ENCODE results near the gene SNCB. TPM values are rescaled to one million over a fixed set of nuclear protein-coding genes. Genes with fewer than 3 reads are reported as not detected.

Gene SNCB
- total RNA-seq, 4 donors from 2014 or later: not detected

DNA sequence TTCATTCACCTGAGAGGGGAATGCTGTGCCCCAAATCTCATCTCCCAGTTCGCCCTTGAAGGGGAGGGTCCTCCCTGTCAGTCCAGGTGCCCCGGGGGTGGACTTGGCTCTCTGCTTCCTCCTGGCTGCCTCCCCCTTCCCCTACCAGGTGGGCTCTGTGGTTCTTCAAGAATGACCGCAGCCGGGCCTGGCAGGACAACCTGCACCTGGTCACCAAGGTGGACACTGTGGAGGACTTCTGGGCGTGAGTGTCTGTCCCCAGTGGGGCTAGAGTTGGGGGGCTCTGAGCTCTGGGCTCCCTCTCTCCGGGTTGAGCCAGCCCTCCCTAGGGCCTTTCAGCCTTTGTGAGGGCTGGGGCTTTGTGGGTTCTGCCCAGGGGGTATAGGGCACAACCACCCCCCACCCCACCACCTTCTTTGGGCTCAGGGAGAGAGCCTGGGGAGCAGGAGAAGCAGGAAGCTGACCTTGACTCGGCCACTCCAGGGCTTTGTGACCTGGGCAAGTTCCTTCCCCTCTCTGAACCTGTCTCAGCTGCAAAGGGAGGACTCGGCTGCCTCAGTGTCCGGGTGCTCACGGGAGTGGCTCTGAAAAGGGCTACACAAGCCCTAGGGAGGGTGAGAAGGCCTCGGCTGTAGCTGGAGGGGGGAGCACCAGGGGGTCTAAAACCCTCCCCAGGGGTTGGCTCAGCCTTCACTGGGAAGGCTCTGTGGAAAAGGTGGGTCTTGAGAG, 13.3 kb upstream of the SNCB start:
- 82% methylated on average over 9 of the region's 11 CpGs for WGBS
- H3K27ac ChIP-seq: no peak overlapping the region

DNA sequence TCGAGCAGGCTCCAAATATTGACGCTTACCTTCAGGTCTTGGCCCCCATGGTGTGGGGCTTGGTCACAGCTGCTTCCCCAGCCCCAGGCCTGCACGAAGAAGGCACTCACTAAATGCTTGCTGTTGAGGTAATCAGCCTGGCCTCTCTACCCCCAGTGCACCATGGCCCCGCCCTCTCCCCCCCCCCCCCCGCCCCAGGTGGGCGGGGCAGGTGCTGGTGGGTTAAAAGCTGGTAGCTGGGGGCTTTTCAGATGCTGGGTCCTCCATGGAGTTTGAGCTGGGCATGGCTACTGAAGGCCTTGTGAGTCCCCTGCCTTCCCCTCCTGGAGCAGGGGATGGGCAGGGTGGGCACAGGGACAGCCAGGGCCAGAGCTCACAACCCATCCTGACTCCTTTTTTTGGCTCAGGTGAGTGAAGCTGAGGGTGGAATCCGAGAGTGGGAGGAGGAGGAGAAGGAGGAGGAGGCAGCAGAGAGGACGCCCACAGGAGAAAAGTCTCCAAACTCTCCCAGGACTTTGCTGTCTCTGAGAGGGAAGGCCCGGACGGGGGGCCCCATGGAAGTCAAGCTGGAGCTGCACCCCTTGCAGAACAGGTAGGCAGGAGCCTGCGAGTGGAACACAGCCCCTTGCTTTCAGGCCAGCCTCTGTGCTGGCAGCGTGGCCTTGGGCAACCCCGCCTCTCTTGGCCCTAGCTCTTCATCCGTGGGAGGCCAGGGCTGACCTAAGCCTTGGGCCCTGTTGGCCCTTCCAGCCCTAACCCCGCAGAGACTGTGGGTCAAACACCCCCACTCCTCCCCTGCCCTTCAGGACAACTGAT, 12.5 kb upstream of the SNCB start:
- no peaks in the 10 kb centered on the region for H3K27me3 ChIP-seq
- no peak for DNase-seq (ENCODE audit: low spot score in 2 of 2)

More for the DNA sequence above, 13.3 kb upstream of the SNCB start:
- no peaks in the 10 kb centered on the region for H3K9me3 ChIP-seq
- TF ChIP-seq EP300 (IDR thresholded peaks at IDR 0.05): no peak
- TF ChIP-seq POLR2A (IDR thresholded peaks at IDR 0.05): no peak
- TF ChIP-seq POLR2AphosphoS5 (IDR thresholded peaks at IDR 0.05): no peak
- TF ChIP-seq, protein P1, sequence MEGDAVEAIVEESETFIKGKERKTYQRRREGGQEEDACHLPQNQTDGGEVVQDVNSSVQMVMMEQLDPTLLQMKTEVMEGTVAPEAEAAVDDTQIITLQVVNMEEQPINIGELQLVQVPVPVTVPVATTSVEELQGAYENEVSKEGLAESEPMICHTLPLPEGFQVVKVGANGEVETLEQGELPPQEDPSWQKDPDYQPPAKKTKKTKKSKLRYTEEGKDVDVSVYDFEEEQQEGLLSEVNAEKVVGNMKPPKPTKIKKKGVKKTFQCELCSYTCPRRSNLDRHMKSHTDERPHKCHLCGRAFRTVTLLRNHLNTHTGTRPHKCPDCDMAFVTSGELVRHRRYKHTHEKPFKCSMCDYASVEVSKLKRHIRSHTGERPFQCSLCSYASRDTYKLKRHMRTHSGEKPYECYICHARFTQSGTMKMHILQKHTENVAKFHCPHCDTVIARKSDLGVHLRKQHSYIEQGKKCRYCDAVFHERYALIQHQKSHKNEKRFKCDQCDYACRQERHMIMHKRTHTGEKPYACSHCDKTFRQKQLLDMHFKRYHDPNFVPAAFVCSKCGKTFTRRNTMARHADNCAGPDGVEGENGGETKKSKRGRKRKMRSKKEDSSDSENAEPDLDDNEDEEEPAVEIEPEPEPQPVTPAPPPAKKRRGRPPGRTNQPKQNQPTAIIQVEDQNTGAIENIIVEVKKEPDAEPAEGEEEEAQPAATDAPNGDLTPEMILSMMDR (IDR thresholded peaks at IDR 0.05): no peak
- H3K4me3 ChIP-seq: no peak overlapping the region
- peaks cover 19% of the 10 kb centered on the region for H3K4me1 ChIP-seq
- H3K36me3 ChIP-seq: no peaks in the 10 kb centered on the region
- no peak for DNase-seq (ENCODE audit: low spot score in 2 of 2)
- H3K27me3 ChIP-seq: no peaks in the 10 kb centered on the region

DNA sequence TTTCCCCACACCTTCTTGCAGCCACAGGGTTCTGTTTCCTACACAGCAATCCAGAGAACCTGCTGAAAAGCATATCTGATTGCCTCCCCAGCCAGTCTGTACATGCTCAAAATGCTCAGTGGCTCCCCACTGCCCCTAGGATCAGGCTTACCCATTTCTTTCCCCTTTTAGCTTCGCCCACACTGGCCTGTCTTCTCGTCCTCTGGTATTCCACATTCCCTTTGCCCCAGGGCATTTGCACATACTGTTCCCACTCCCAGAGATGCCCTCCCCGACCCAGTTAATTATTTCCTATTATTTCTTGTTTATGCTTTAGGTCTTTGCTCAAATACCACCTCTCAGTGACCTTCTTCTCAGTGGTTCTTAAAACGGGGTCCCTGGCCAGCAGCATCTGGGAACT, 10.3 kb upstream of the SNCB start:
- Histone ChIP-seq H3K27me3 (no peaks in the 10 kb centered on the region), H3K27ac (no peak overlapping the region), H3K4me3 (no peak overlapping the region), H3K4me1 (no peaks in the 10 kb centered on the region), H3K36me3 (no peaks in the 10 kb centered on the region), H3K9me3 (no peaks in the 10 kb centered on the region)
- WGBS: 65% methylated on average over 4 of the region's 4 CpGs
- TF ChIP-seq POLR2AphosphoS5 (IDR thresholded peaks at IDR 0.05) (no peak), EP300 (IDR thresholded peaks at IDR 0.05) (no peak), POLR2A (IDR thresholded peaks at IDR 0.05) (no peak)
- TF ChIP-seq, protein P1 (IDR thresholded peaks at IDR 0.05): no peak
- DNase-seq (ENCODE audit: low spot score in 2 of 2): no peak

More for the DNA sequence above, 12.5 kb upstream of the SNCB start:
- Histone ChIP-seq H3K9me3 (no peaks in the 10 kb centered on the region), H3K36me3 (no peaks in the 10 kb centered on the region), H3K27ac (no peak overlapping the region), H3K4me3 (no peak overlapping the region), H3K4me1 (peaks cover 11% of the 10 kb centered on the region)
- TF ChIP-seq, protein P1 (IDR thresholded peaks at IDR 0.05): no peak
- TF ChIP-seq POLR2AphosphoS5 (IDR thresholded peaks at IDR 0.05) (no peak), EP300 (IDR thresholded peaks at IDR 0.05) (no peak), POLR2A (IDR thresholded peaks at IDR 0.05) (no peak)
- 59% methylated on average over 10 of the region's 15 CpGs for WGBS

DNA sequence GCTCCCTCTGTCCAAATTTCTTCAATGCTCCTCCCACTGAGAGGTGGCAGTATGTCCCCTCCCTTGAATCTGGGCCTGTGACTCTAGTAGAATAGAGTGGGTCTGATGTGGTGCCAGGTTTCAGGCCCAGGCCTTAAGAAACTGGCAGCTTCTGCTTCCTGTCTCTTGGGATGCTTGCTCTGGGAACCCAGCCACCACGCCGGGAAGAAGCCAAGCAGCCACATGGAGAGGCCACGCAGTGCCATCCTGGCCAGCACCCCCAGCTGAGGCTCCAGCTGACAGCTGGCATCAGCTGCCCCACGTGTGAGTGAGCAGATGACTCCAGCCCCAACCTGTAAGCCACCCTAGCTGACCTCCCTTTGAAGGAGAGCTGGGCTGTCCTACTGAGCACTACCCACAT, 9.6 kb upstream of the SNCB start:
- Histone ChIP-seq H3K27ac (no peak overlapping the region), H3K9me3 (no peaks in the 10 kb centered on the region), H3K36me3 (no peaks in the 10 kb centered on the region), H3K27me3 (no peaks in the 10 kb centered on the region), H3K4me1 (no peaks in the 10 kb centered on the region), H3K4me3 (no peak overlapping the region)
- TF ChIP-seq POLR2A (IDR thresholded peaks at IDR 0.05) (no peak), EP300 (IDR thresholded peaks at IDR 0.05) (no peak), POLR2AphosphoS5 (IDR thresholded peaks at IDR 0.05) (no peak)
- TF ChIP-seq, protein P1 (IDR thresholded peaks at IDR 0.05): no peak
- DNase-seq (ENCODE audit: low spot score in 2 of 2): no peak
- 10% methylated on average over 2 of the region's 4 CpGs for WGBS

DNA sequence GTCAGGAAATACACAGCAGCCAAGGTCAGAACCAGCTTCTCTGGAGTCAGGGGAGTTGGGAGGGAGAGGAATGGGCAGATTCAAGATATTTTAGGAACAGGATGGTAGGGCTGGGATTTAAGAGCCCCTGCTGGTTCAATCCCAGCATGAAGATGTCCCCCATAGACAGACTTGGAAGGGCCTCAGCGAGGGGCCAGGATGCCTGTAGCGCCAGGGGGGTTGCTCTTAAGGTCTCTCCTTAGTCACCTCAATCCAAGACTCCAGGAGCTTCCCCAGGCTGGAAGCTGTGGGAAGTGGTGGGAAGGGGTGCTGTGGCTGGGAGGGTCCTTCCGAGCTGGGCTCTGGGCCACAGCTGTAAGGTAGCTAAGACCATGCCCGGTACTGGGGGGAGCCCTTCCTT, 8.9 kb upstream of the SNCB start:
- H3K27ac ChIP-seq: no peak overlapping the region
- TF ChIP-seq POLR2A (IDR thresholded peaks at IDR 0.05): no peak
- TF ChIP-seq, protein P1 (IDR thresholded peaks at IDR 0.05): no peak
- TF ChIP-seq EP300 (IDR thresholded peaks at IDR 0.05): no peak
- WGBS: 77% methylated on average over 3 of the region's 4 CpGs
- no peak overlapping the region for H3K4me3 ChIP-seq
- H3K9me3 ChIP-seq: no peaks in the 10 kb centered on the region
- no peaks in the 10 kb centered on the region for H3K27me3 ChIP-seq
- no peaks in the 10 kb centered on the region for H3K4me1 ChIP-seq
- H3K36me3 ChIP-seq: no peaks in the 10 kb centered on the region
- DNase-seq (ENCODE audit: low spot score in 2 of 2): no peak
